RCC 7860 (cell line): Measurements from ENCODE around the gene FXYD2.

Experiments used
- DNase-seq: peaks from one replicate; pipeline ENCODE4 v3.0.0-alpha.2; 2015; ENCODE audit warnings: low spot score
- FAIRE-seq: peaks from 2 replicates; lab custom pipeline; 2012; peaks lifted over from hg19 to GRCh38; lab: Jason Lieb, UNC

Gene FXYD2

GRCh38 chr11:117772360-117772759 lies 52.2 kb downstream of the FXYD2 start:
- DNase-seq (no peak), FAIRE-seq (no peak)

- DNase-seq (no peak), FAIRE-seq (no peak)
These were observed 52.7 kb downstream of the FXYD2 start for GRCh38 chr11:117771841-117772240.

- no peak for DNase-seq
- FAIRE-seq = no peak
These were observed 53.3 kb downstream of the FXYD2 start for GRCh38 chr11:117771197-117771596.

- no peak for DNase-seq
- no peak for FAIRE-seq
These were observed 54.5 kb downstream of the FXYD2 start for GRCh38 chr11:117770061-117770460.
